B cell (primary cell): ENCODE data around the gene PHACTR1. TPM values are rescaled to one million over a fixed set of nuclear protein-coding genes. Genes with fewer than 3 reads are reported as not detected.

Experiments
- ATAC-seq: fragments of 200-7000 bp; cut with Tn5 transposase; one replicate; pipeline ENCODE4 v1.10.0; 2021; ENCODE audit warnings: low read depth, mild to moderate bottlenecking, moderate number of reproducible peaks, moderate library complexity
- CTCF ChIA-PET: fragments of 350-600 bp; sonication (Branson Sonifier 250); formaldehyde crosslinking; loops from one replicate; lab custom pipeline; 2021; ENCODE audit warnings: antibody characterized with exemption, inconsistent platforms; lab: Charles Lee
- POLR2A ChIA-PET: fragments of 350-600 bp; sonication (Branson Sonifier 250); formaldehyde crosslinking; loops from one replicate; lab custom pipeline; 2021; ENCODE audit warnings: antibody characterized with exemption; lab: Charles Lee
- DNase-seq: peaks from one replicate; pipeline ENCODE4 v3.0.0; 2013
- H2AFZ ChIP-seq: 2 replicates; pipeline ENCODE4 v1.6.1; 2012; ENCODE audit warnings: mild to moderate bottlenecking, low read depth, low read length; ENCODE audit not compliant: insufficient read depth, poor library complexity, severe bottlenecking
- H3K27ac ChIP-seq, 2 donors: 1 replicate in 1 of 2; 2 replicates in 1 of 2; pipeline ENCODE4 v1.5.1; 2012 to 2013; ENCODE audit warnings: low read length in 2 of 2, mild to moderate bottlenecking in 2 of 2, moderate library complexity in 1 of 2
- H3K27me3 ChIP-seq, 4 experiments: fragments of 200-600 bp in 1 of 4; sonication (generic) in 1 of 4; replicated peaks in 1 of 4; 1 replicate in 2 of 4; 2 replicates in 2 of 4; pipeline versions ENCODE4 v1.6.1 to v1.7.0; 2013 to 2016; ENCODE audit warnings: low read length in 3 of 4, mild to moderate bottlenecking in 2 of 4, mixed read lengths in 1 of 4, moderate library complexity in 1 of 4; ENCODE audit not compliant: insufficient read depth in 4 of 4, control insufficient read depth in 3 of 4; ENCODE audit errors: control extremely low read depth in 1 of 4
- H3K36me3 ChIP-seq, 2 experiments: replicated peaks in 1 of 2; 1 replicate in 1 of 2; 2 replicates in 1 of 2; pipeline versions ENCODE4 v1.6.1 to v1.7.1; 2013; ENCODE audit warnings: low read length in 1 of 2; ENCODE audit not compliant: insufficient read depth in 2 of 2, control insufficient read depth in 1 of 2; ENCODE audit errors: control extremely low read depth in 1 of 2, extremely low read depth in 1 of 2
- H3K4me1 ChIP-seq, 2 donors: fragments of 200-600 bp in 1 of 2; sonication (generic) in 1 of 2; 1 replicate in 1 of 2; 2 replicates in 1 of 2; pipeline versions ENCODE4 v1.5.1 to v1.6.1; 2013 to 2017; ENCODE audit warnings: low read length in 2 of 2; ENCODE audit not compliant: control insufficient read depth in 2 of 2, insufficient read depth in 2 of 2
- H3K4me2 ChIP-seq: replicated peaks from 2 replicates; pipeline ENCODE3; 2012; ENCODE audit warnings: mild to moderate bottlenecking, low read depth, low read length; ENCODE audit not compliant: poor library complexity, severe bottlenecking
- H3K4me3 ChIP-seq, 5 experiments: fragments of 200-600 bp in 1 of 5; sonication (generic) in 1 of 5; 1 replicate in 3 of 5; 2 replicates in 2 of 5; pipeline versions ENCODE4 v1.5.1 to v1.7.0; 2011 to 2016; ENCODE audit warnings: low read length in 4 of 5, mild to moderate bottlenecking in 4 of 5, low read depth in 2 of 5, control low read depth in 1 of 5, moderate library complexity in 1 of 5; ENCODE audit not compliant: insufficient read depth in 1 of 5; ENCODE audit errors: control extremely low read depth in 1 of 5, extremely low read depth in 1 of 5
- H3K79me2 ChIP-seq: fragments of 200-600 bp; sonication (generic); one replicate; pipeline ENCODE4 v1.6.0; 2016; ENCODE audit warnings: low read length; ENCODE audit not compliant: control insufficient read depth, insufficient read depth
- H3K9ac ChIP-seq: fragments of 200-600 bp; sonication (generic); 2 replicates; pipeline ENCODE4 v1.6.1; 2017; ENCODE audit warnings: mild to moderate bottlenecking, low read length, moderate library complexity
- H3K9me3 ChIP-seq, 3 donors: one replicate each; pipeline versions ENCODE4 v1.6.1 to v1.7.1; 2013; ENCODE audit warnings: low read length in 2 of 3; ENCODE audit not compliant: control insufficient read depth in 2 of 3, insufficient read depth in 1 of 3; ENCODE audit errors: control extremely low read depth in 1 of 3
- H4K20me1 ChIP-seq: 2 replicates; pipeline ENCODE4 v1.6.0; 2012; ENCODE audit warnings: mild to moderate bottlenecking, low read length; ENCODE audit not compliant: insufficient read depth, control insufficient read depth, poor library complexity, severe bottlenecking
- H3K27ac Mint-ChIP-seq: one replicate; pipeline ENCODE4 v1.8.0; 2021; ENCODE audit warnings: mixed read lengths
- H3K27me3 Mint-ChIP-seq: one replicate; pipeline ENCODE4 v1.8.0; 2021; ENCODE audit warnings: mixed read lengths
- H3K4me1 Mint-ChIP-seq: one replicate; pipeline ENCODE4 v1.8.0; 2021; ENCODE audit warnings: mixed read lengths
- H3K4me3 Mint-ChIP-seq: one replicate; pipeline ENCODE4 v1.8.0; 2021; ENCODE audit warnings: mixed read lengths
- H3K9me3 Mint-ChIP-seq: one replicate; pipeline ENCODE4 v1.8.0; 2022; ENCODE audit warnings: mixed read lengths; ENCODE audit not compliant: insufficient read depth
- CTCF ChIP-seq: fragments of 200-600 bp; IDR thresholded peaks from one replicate; pipeline ENCODE4 v1.8.0; 2022; ENCODE audit warnings: antibody characterized with exemption, mild to moderate bottlenecking
- EZH2 ChIP-seq: IDR thresholded peaks from 2 replicates; pipeline ENCODE4 v1.6.1; 2012; ENCODE audit warnings: borderline replicate concordance, low read depth, mild to moderate bottlenecking, moderate library complexity, low read length; ENCODE audit not compliant: insufficient read depth, poor library complexity, severe bottlenecking
- WGBS: methylation state at CpG from one replicate; pipeline ENCODE4 v1.1.5; 2013; ENCODE audit warnings: missing lambda C conversion rate; ENCODE audit not compliant: insufficient coverage; 5-methylcytosine and 5-hydroxymethylcytosine counted together
- intact Hi-C: fragments of 100-400 bp; cut with micrococcal nuclease; formaldehyde crosslinking; loops from one replicate; pipeline ENCODE4 v1.10.0; 2022
- polyA plus RNA-seq: library from polyadenylated mRNA; depleted of rRNA; stranded (reverse); fragments of >200 nt; gene quantifications from 2 replicates; pipeline ENCODE4 v1.2.3, GENCODE V29; 2012
- total RNA-seq, 2 donors: library from RNA; stranded (reverse); fragments of 120-200 nt in 1 of 2; gene quantifications; 1 replicate in 1 of 2; 2 replicates in 1 of 2; pipeline versions ENCODE4 v1.2.3 to v1.2.4, GENCODE V29; 2013 to 2022

PHACTR1 gene
- total and polyA plus RNA-seq, 2 donors (not counting 1 experiment from before 2014, with no cell fraction given) = 30.2 to 129 TPM

- intact Hi-C loops = no loop called here
- CTCF ChIA-PET = no interaction called here
These were observed 349.0 kb downstream of the PHACTR1 start for GRCh38 chr6:13065581-13065980.

GRCh38 chr6:13066050-13066449, 349.5 kb downstream of the PHACTR1 start:
- ChIA-PET POLR2A (no interaction called here), CTCF (no interaction called here)
- Histone ChIP-seq H3K4me2 (no peak overlapping the region), H3K9me3 (no peaks in the 10 kb centered on the region), H3K9ac (no peak overlapping the region), H3K4me3 (no peak overlapping the region), H3K79me2 (no peaks in the 10 kb centered on the region), H3K27ac (no peak overlapping the region), H2AFZ (no peak overlapping the region), H4K20me1 (no peaks in the 10 kb centered on the region), H3K36me3 (no peaks in the 10 kb centered on the region), H3K4me1 (peaks cover 4 to 5% of the 10 kb centered on the region in 2 donors), H3K27me3 (no peaks in the 10 kb centered on the region)
- ATAC-seq = no peak
- H3K4me1 Mint-ChIP-seq = peaks cover 9% of the 10 kb centered on the region
- no peaks in the 10 kb centered on the region for H3K27me3 Mint-ChIP-seq
- intact Hi-C loops = no loop called here
- no peak overlapping the region for H3K27ac Mint-ChIP-seq
- no peaks in the 10 kb centered on the region for H3K9me3 Mint-ChIP-seq
- WGBS = 100% methylated on average over 3 of the region's 4 CpGs
- H3K4me3 Mint-ChIP-seq = no peak overlapping the region
- DNase-seq = no peak
- no peak for TF ChIP-seq CTCF
- no peak for TF ChIP-seq EZH2

More at GRCh38 chr6:13065581-13065980, 349.0 kb downstream of the PHACTR1 start:
- ATAC-seq = no peak
- Histone ChIP-seq H3K9ac (no peak overlapping the region), H3K27ac (no peak overlapping the region), H3K4me1 (peaks cover 4 to 5% of the 10 kb centered on the region in 2 donors), H3K4me2 (no peak overlapping the region), H3K27me3 (no peaks in the 10 kb centered on the region), H3K9me3 (no peaks in the 10 kb centered on the region), H3K36me3 (no peaks in the 10 kb centered on the region), H3K79me2 (no peaks in the 10 kb centered on the region), H2AFZ (no peak overlapping the region), H3K4me3 (no peak overlapping the region), H4K20me1 (no peaks in the 10 kb centered on the region)
- no CpG with 5 or more reads among the region's 1 CpG for WGBS
- H3K27ac Mint-ChIP-seq = no peak overlapping the region
- H3K4me1 Mint-ChIP-seq = peaks cover 9% of the 10 kb centered on the region
- no peak for TF ChIP-seq EZH2
- no peak for TF ChIP-seq CTCF
- no peaks in the 10 kb centered on the region for H3K27me3 Mint-ChIP-seq
- no peak overlapping the region for H3K4me3 Mint-ChIP-seq
- no peaks in the 10 kb centered on the region for H3K9me3 Mint-ChIP-seq
- no peak for DNase-seq
- POLR2A ChIA-PET = no interaction called here
